Brain microvascular endothelial cell (primary cell): Measurements from ENCODE around the gene MMP14.

Experiments used
- DNase-seq: peaks from one replicate; pipeline ENCODE4 v3.0.0-alpha.2; 2020
- H3K27ac ChIP-seq: fragments of 250-450 bp; sonication (Bioruptor Pico); 2 replicates; pipeline ENCODE4 v1.5.1; 2020; ENCODE audit warnings: mild to moderate bottlenecking, moderate library complexity
- H3K27me3 ChIP-seq: fragments of 250-450 bp; sonication (Bioruptor Pico); replicated peaks from 2 replicates; pipeline ENCODE4 v1.5.1; 2020; ENCODE audit warnings: mild to moderate bottlenecking
- H3K36me3 ChIP-seq: fragments of 250-450 bp; sonication (Bioruptor Pico); replicated peaks from 2 replicates; pipeline ENCODE4 v1.5.1; 2020; ENCODE audit warnings: mild to moderate bottlenecking
- H3K4me3 ChIP-seq: 2 replicates; pipeline ENCODE4 v1.5.1; 2011; ENCODE audit warnings: low read depth, mild to moderate bottlenecking, control low read depth, low read length, moderate library complexity
- CTCF ChIP-seq: IDR thresholded peaks from 2 replicates; pipeline ENCODE4 v1.5.1; 2011; ENCODE audit warnings: low read depth, mild to moderate bottlenecking, moderate library complexity, low read length, control low read depth, inconsistent platforms; ENCODE audit errors: missing control alignments
- in situ Hi-C: cut with HindIII; loops from 2 replicates; pipeline ENCODE4 v1.10.0; 2017; ENCODE audit warnings: low sequenced_read_pairs, low pct_ligation_motif_present

Gene MMP14

DNA sequence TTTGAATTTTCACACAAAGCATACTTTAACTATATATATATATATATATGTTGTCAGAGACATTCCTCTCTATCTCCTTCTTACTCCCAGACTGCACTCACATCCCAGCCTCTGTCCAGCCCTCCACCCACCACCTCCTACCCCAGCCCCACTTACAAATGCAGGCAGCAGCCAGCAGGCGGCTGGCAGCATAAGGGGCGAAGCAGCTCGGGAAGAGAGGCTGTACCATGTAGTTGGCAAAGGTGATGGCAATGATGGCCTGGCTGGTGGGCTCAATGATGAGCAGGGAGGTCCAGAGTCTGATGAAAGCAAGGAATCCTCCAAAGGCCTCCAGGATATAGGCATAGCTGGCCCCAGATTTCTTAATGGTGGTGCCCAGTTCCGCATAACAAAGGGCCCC lies 23.6 kb upstream of the MMP14 start:
- peak; percentile 32 for TF ChIP-seq CTCF
- no peak overlapping the region for H3K4me3 ChIP-seq
- no peak overlapping the region for H3K27ac ChIP-seq
- no peaks in the 10 kb centered on the region for H3K36me3 ChIP-seq
- DNase-seq, result no peak
- in situ Hi-C loops, result no loop called here
- no peaks in the 10 kb centered on the region for H3K27me3 ChIP-seq

GRCh38 chr14:22813145-22813544 lies 23.2 kb upstream of the MMP14 start:
- no peaks in the 10 kb centered on the region for H3K36me3 ChIP-seq
- no peak overlapping the region for H3K4me3 ChIP-seq
- in situ Hi-C loops, result no loop called here
- H3K27ac ChIP-seq, result no peak overlapping the region
- no peaks in the 10 kb centered on the region for H3K27me3 ChIP-seq
- no peak for TF ChIP-seq CTCF
- DNase-seq, result no peak

DNA sequence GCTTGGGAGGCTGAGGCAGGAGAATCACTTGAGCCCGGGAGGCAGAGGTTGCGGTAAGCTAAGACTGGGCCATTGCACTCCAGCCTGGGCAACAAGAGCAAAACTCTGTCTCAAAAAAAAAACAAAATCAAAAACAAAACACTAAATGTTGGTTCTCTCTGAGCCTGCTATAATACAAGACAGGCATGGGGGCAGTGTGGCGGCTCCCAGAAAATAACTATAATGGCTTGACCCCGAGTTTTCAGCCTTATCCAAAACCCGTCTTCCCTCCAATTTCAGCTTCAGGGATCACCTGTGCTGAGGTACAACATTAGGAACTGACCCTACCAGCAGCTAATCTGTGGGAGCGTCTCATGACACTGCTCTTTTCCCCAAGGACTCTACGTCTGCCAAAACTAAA lies 22.0 kb upstream of the MMP14 start:
- Histone ChIP-seq H3K4me3 (no peak overlapping the region), H3K27ac (no peak overlapping the region), H3K36me3 (no peaks in the 10 kb centered on the region), H3K27me3 (no peaks in the 10 kb centered on the region)
- DNase-seq, result no peak
- in situ Hi-C loops, result no loop called here
- TF ChIP-seq CTCF, result no peak

- Histone ChIP-seq H3K27ac (no peak within 1 kb of the TSS), H3K27me3 (no peaks in the 10 kb centered on the region), H3K4me3 (no peak within 1 kb of the TSS), H3K36me3 (no peaks in the 10 kb centered on the region)
- no peak for TF ChIP-seq CTCF
- no peak for DNase-seq
- in situ Hi-C loops, result no loop called here
Observed at GRCh38 chr14:22814941-22815713, 21.3 kb upstream of the MMP14 start, which contains the start of gene SLC7A7. SLC7A7 (minus strand) TSS chr14:22815435; CDS start chr14:22813398, 2,037 bp downstream.

- H3K27ac ChIP-seq, result peak overlapping the region; percentile 53
- DNase-seq, result peak; percentile 63
- H3K36me3 ChIP-seq, result no peaks in the 10 kb centered on the region
- H3K4me3 ChIP-seq, result no peak overlapping the region
- H3K27me3 ChIP-seq, result no peaks in the 10 kb centered on the region
- TF ChIP-seq CTCF, result no peak
- in situ Hi-C loops, result no loop called here
Observed at GRCh38 chr14:22819151-22819988, 17.0 kb upstream of the MMP14 start.
